Measurements from ENCODE around the gene ELFN1.

DNA sequence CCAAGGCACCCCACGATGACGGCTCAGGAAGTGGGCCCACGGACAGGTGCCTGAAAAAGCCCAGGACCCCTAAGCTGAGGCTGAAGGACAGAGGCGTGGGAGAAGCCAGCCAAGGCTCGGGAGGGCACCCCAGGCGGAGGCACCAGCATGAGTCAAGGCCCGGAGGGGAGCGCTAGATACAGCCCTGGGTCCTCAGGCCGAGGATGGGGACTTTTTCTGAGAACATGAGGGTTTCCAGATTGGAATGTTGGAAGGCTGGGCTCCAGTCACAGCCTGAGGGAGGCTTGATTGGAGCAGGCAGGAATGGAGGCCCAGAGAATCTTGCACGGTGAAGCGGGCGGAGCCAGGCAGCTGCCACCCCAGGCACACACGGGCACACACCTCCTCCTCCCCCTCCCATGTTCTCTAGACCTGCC lies 19.0 kb upstream of the ELFN1 start:
- TF ChIP-seq CTCF (IDR thresholded peaks at IDR 0.05; ENCODE audit: insufficient read depth, low read depth, low read length) (no peak), EZH2 (IDR thresholded peaks at IDR 0.05; ENCODE audit: insufficient read depth, low read length) (no peak)

All from astrocyte (in vitro differentiated cells and primary cell).